GOT3 (cell line): Measurements from ENCODE around the gene MYL5.
"Not testable (repeated sequence)": the region's sequence is repeated elsewhere in the genome, so short reads cannot be mapped to it uniquely, and the experiment has no call there.

Experiments
- DNase-seq: peaks from one replicate; lab custom pipeline; 2025; ENCODE audit warnings: mixed read lengths; lab: John Stamatoyannopoulos, UW

Gene MYL5

GRCh38 chr4:669806-670559 is 4.4 kb upstream of the MYL5 start:
- DNase-seq: not testable (repeated sequence)

- DNase-seq: no peak
Observed at GRCh38 chr4:671769-672168, 2.6 kb upstream of the MYL5 start.

- DNase-seq: no peak
Observed at GRCh38 chr4:673349-674091, 822 bp upstream of the MYL5 start.

- DNase-seq: no peak
Observed at GRCh38 chr4:675036-675882, 917 bp downstream of the MYL5 start.

GRCh38 chr4:675980-676870 is 1.9 kb downstream of the MYL5 start:
- no peak for DNase-seq

GRCh38 chr4:676871-677235 is 2.5 kb downstream of the MYL5 start:
- DNase-seq: no peak

GRCh38 chr4:677431-678293 is 3.3 kb downstream of the MYL5 start:
- no peak for DNase-seq

GRCh38 chr4:678331-679103 is 4.2 kb downstream of the MYL5 start:
- DNase-seq: no peak

GRCh38 chr4:679104-679481 is 4.8 kb downstream of the MYL5 start:
- no peak for DNase-seq

GRCh38 chr4:679629-680028 is 5.3 kb downstream of the MYL5 start:
- DNase-seq: no peak

- DNase-seq: no peak
Observed at GRCh38 chr4:680091-680490, 5.7 kb downstream of the MYL5 start.

GRCh38 chr4:680551-680927 is 6.2 kb downstream of the MYL5 start:
- no peak for DNase-seq

- no peak for DNase-seq
Observed at GRCh38 chr4:680928-681645, 6.7 kb downstream of the MYL5 start.

GRCh38 chr4:681736-682451 is 7.6 kb downstream of the MYL5 start:
- no peak for DNase-seq

GRCh38 chr4:682490-683172 is 8.3 kb downstream of the MYL5 start:
- no peak for DNase-seq

- DNase-seq: no peak
Observed at GRCh38 chr4:683247-683897, 9.0 kb downstream of the MYL5 start.

GRCh38 chr4:683982-684622 is 9.8 kb downstream of the MYL5 start:
- no peak for DNase-seq
